SK-N-MC (cell line): ENCODE measurements around the gene NLGN4X.

Experiments used
- EZH2 ChIP-seq: fragments of 200-600 bp; sonication (generic); IDR thresholded peaks from one replicate; pipeline ENCODE4 v1.6.1; 2017; ENCODE audit warnings: antibody characterized with exemption
- FOXP2 ChIP-seq: optimal IDR thresholded peaks from 2 replicates; pipeline ENCODE3; 2011; ENCODE audit warnings: mild to moderate bottlenecking, moderate library complexity; ENCODE audit not compliant: insufficient read depth; ENCODE audit errors: extremely low read length, control extremely low read depth
- POLR2AphosphoS5 ChIP-seq: IDR thresholded peaks from 2 replicates; pipeline ENCODE4 v1.6.1; 2012; ENCODE audit warnings: mild to moderate bottlenecking, low read depth, low read length, borderline replicate concordance

GRCh38 chrX:6134255-6134654 lies 94.4 kb downstream of the NLGN4X start:
- TF ChIP-seq POLR2AphosphoS5 (no peak), EZH2 (no peak), FOXP2 (no peak)
